ENCODE results near the gene BCKDHB. TPM values are rescaled to one million over a fixed set of nuclear protein-coding genes. Genes with fewer than 3 reads are reported as not detected.
A peak's percentile ranks its signal among the peaks of the same experiment; 100 is the strongest.

The BCKDHB gene
- polyA plus RNA-seq, 2 of the 4 experiments (the other 2 are of a cell fraction), result 7.7 to 15.0 TPM

DNA sequence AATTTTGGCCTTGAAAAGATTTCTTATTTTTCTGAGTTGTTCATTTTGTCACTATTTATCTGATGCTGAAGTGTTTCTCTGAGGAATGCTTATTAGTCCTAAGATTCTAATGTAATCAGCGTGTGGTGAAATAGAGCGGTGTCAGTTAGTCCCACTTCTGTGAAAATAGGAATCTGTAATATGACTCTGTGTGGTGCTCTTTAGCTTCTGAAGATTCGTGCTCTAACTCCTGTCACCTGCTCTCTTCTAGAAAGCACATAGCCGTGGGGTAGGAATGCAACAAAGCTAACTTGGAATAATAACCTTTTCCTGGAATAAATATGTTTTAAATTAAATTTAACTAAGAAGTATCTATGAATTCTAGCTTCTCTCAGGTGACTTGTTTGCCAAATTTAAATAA lies 90.4 kb downstream of the BCKDHB start:
- ATAC-seq, result no peak
- 88% methylated on average over 4 of the region's 4 CpGs for WGBS (ENCODE audit: missing lambda C conversion rate)
- H3K27ac ChIP-seq, result no peak overlapping the region
- no peak for FAIRE-seq
- no peak overlapping the region for H3K4me3 ChIP-seq
- DNase-seq (ENCODE audit: low read depth in 1 of 2, low spot score in 1 of 2), result no peak
- H3K4me2 ChIP-seq, result no peak overlapping the region
- CTCF ChIA-PET, result interaction anchor here (1.7 kb wide), 1 partner anchor 17 kb away, joined by 4 read pairs; no protein-coding TSS in a partner anchor
- POLR2A ChIA-PET, result no interaction called here
- H3K4me1 ChIP-seq, result no peaks in the 10 kb centered on the region
- TF ChIP-seq ZC3H11A (IDR thresholded peaks at IDR 0.05) (no peak), RARB (CRISPR knock-in tag; IDR thresholded peaks at IDR 0.05) (no peak), JUN (IDR thresholded peaks at IDR 0.05) (no peak), FOSB (CRISPR knock-in tag; IDR thresholded peaks at IDR 0.05) (no peak), NFE2L2 (conservative IDR thresholded peaks at IDR 0.05; ENCODE audit: low read length) (no peak), ATOH8 (CRISPR knock-in tag; IDR thresholded peaks at IDR 0.05; ENCODE audit: low read depth) (no peak), RCOR1 (IDR thresholded peaks at IDR 0.05; ENCODE audit: low read depth, low read length) (no peak), MAFK (IDR thresholded peaks at IDR 0.05; ENCODE audit: partially characterized antibody) (no peak)
- TF ChIP-seq, protein P1, sequence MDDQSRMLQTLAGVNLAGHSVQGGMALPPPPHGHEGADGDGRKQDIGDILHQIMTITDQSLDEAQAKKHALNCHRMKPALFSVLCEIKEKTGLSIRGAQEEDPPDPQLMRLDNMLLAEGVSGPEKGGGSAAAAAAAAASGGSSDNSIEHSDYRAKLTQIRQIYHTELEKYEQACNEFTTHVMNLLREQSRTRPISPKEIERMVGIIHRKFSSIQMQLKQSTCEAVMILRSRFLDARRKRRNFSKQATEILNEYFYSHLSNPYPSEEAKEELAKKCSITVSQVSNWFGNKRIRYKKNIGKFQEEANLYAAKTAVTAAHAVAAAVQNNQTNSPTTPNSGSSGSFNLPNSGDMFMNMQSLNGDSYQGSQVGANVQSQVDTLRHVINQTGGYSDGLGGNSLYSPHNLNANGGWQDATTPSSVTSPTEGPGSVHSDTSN (IDR thresholded peaks at IDR 0.05), result no peak
- H3K9me3 ChIP-seq, result no peaks in the 10 kb centered on the region

DNA sequence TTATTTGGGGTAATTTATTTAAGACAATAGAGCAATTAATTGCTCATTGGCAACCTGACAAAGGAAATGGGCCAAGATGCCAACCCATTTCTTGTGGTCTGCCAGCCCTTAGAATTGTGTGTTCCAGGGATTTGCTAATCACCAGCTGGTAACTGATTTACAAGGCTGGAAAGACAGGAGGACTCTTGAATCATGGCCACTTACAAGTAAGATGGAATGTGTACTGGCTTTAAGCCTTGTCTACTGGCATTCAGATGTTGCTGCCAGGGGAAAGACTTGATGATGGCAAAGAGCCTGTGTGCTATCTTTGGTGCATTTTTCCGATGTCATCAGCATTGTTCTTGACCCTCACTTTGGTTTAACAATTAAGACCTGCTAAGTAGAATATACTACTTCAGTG lies 91.0 kb downstream of the BCKDHB start:
- ATAC-seq (no peak), DNase-seq (ENCODE audit: low read depth in 1 of 2, low spot score in 1 of 2) (peak in 1 of 2 experiments; percentile 3), FAIRE-seq (no peak)
- Histone ChIP-seq H3K4me1 (no peaks in the 10 kb centered on the region), H3K27ac (no peak overlapping the region), H3K4me2 (no peak overlapping the region), H3K4me3 (no peak overlapping the region), H3K9me3 (no peaks in the 10 kb centered on the region)
- POLR2A ChIA-PET, result no interaction called here
- 57% methylated on average over 1 of the region's 1 CpG for WGBS (ENCODE audit: missing lambda C conversion rate)
- CTCF ChIA-PET, result interaction anchor here (1.7 kb wide), 1 partner anchor 17 kb away, joined by 4 read pairs; no protein-coding TSS in a partner anchor
- TF ChIP-seq RARB (CRISPR knock-in tag; IDR thresholded peaks at IDR 0.05) (no peak), KDM5A (IDR thresholded peaks at IDR 0.05) (no peak), ZNF302 (CRISPR knock-in tag; IDR thresholded peaks at IDR 0.05) (no peak), HOXA7 (CRISPR knock-in tag; IDR thresholded peaks at IDR 0.05) (no peak), SMC3 (IDR thresholded peaks at IDR 0.05) (no peak)
- TF ChIP-seq, protein P2, sequence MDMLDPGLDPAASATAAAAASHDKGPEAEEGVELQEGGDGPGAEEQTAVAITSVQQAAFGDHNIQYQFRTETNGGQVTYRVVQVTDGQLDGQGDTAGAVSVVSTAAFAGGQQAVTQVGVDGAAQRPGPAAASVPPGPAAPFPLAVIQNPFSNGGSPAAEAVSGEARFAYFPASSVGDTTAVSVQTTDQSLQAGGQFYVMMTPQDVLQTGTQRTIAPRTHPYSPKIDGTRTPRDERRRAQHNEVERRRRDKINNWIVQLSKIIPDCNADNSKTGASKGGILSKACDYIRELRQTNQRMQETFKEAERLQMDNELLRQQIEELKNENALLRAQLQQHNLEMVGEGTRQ (IDR thresholded peaks at IDR 0.05), result no peak

GRCh38 chr6:80197986-80198385 lies 91.5 kb downstream of the BCKDHB start:
- FAIRE-seq, result no peak
- WGBS (ENCODE audit: missing lambda C conversion rate), result 77% methylated on average over 4 of the region's 4 CpGs
- Histone ChIP-seq H3K4me2 (no peak overlapping the region), H3K4me3 (no peak overlapping the region), H3K4me1 (no peaks in the 10 kb centered on the region), H3K27ac (no peak overlapping the region), H3K9me3 (no peaks in the 10 kb centered on the region)
- ATAC-seq, result no peak
- DNase-seq (ENCODE audit: low read depth in 1 of 2, low spot score in 1 of 2), result no peak
- TF ChIP-seq MAZ (IDR thresholded peaks at IDR 0.05; ENCODE audit: borderline replicate concordance, low read depth, low read length), result no peak
- TF ChIP-seq NFE2L2 (conservative IDR thresholded peaks at IDR 0.05; ENCODE audit: low read length), result no peak
- no peak for TF ChIP-seq ESRRA (IDR thresholded peaks at IDR 0.05; ENCODE audit: borderline replicate concordance, low read length)
- no peak for TF ChIP-seq BHLHE40 (IDR thresholded peaks at IDR 0.05; ENCODE audit: low read depth, low read length)
- TF ChIP-seq SMC3 (IDR thresholded peaks at IDR 0.05), result no peak
- TF ChIP-seq CTCF (IDR thresholded peaks at IDR 0.05), result no peak
- no peak for TF ChIP-seq ELK1 (IDR thresholded peaks at IDR 0.05; ENCODE audit: low read depth, low read length)
- no peak for TF ChIP-seq MAX (IDR thresholded peaks at IDR 0.05)
- no peak for TF ChIP-seq HOXB5 (CRISPR knock-in tag; IDR thresholded peaks at IDR 0.05)
- TF ChIP-seq ZSCAN20 (CRISPR knock-in tag; IDR thresholded peaks at IDR 0.05), result no peak
- no peak for TF ChIP-seq GATA3 (IDR thresholded peaks at IDR 0.05; ENCODE audit: borderline replicate concordance)
- no peak for TF ChIP-seq POLR2AphosphoS2 (conservative IDR thresholded peaks at IDR 0.05; ENCODE audit: low read length)
- ChIA-PET CTCF (interaction anchor here (1.7 kb wide), 1 partner anchor 16 kb away, joined by 4 read pairs; no protein-coding TSS in a partner anchor), POLR2A (no interaction called here)

Measured in A549 (cell line).